GF-D8 (cell line): ENCODE results near the gene CEP85L.

Source experiments
- DNase-seq: peaks from one replicate; lab custom pipeline; 2025; lab: John Stamatoyannopoulos, UW

Gene CEP85L

DNA sequence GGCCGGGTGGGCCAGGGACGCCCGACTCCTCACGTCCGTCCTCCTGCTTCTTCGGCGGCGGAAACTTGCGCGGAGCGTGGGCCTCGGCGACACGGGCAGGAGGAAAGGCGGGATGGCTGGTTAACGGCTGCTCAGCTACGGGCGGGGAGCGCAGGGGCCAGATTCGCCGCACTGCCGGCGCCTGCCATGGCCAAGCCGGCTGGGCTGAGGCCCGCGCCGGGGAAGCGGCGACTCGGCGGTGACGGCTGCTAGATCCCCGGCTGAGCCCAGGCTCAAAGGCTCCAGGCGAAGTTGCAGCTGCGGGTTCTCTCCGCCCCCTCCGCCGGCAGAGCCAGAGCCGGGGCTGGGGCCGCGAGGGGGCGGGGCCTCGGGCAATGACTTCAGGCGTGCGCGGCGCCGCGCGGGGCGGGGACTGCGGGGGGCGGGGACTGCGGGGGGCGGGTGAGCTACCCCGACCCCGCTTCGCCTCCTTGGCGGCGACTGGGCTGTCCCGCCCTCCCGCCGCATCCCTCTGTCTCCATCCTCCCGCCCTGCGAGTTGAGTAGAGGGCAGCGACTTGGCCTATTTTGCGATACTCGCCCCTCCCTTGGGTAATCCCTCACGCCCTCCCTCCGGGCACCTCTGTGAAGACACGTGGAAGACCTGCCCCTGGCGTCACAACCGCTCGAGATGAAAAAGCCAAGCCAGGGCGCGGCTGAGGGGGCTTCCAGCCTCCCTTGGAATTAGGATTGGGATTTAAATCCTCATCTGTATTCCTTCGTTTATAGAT is at the start of gene CEP85L:
Gene CEP85L, minus strand, starts transcription at position 310 of the 769 bp plus-strand sequence. CDS start 322 bp downstream, outside the sequence.
- DNase-seq = peak; percentile 14

DNA sequence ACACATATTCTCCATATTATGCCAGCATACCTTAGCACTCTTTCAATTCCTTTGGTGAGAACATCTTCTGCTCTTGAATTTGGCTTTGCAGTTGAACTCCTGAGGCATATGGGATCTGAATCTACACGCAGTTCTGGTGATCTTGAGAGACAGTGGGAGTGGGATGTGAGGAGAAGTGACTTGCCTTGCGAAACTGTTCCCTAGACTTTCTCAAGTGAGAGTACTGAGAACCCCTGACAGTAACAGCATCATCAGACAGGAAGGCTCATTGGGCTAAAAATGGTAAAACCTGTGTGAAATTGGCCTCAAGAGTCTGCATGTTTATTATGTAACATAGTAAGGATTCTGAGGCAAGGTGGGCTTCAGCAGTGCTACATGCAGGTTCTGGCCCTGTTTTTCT is 49.1 kb upstream of the CEP85L start:
- DNase-seq = no peak

DNA sequence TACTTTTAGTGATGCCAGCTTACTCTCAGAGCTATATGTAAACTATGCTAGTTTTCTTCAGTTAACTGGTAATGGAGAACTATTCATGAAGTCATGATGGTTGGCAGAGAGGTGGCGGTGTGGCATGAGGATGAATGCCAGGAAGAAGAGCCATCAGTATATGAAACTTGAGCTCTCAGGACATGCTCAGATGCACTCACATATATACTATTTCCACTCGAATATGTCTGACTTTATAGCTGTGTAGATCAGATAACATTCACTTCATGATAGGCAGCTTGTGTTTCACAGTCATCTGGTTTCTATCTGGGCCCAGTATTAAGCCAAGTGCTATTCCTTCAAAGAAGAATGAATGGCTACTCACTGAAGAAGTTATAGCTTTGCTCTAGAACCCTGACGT is 46.2 kb upstream of the CEP85L start:
- no peak for DNase-seq

DNA sequence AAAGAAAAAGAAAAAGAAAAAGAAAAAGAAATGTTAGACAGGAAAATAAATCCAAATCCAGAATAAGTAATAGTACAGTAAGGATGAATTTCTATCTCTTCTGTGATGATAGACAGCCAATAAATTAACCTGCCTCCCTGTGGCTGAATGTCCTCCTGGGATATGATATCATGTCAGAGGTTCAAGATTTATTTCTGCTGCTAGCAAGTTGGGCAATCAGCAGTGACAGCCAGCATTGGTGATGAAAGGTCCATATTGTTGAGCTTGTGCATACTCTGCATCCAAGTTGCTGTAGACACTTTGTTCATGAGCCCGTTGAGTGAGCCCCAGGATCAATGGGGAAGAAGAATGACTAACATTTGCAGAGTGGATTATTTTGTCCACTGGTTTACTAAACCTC is 44.9 kb upstream of the CEP85L start:
- no peak for DNase-seq

DNA sequence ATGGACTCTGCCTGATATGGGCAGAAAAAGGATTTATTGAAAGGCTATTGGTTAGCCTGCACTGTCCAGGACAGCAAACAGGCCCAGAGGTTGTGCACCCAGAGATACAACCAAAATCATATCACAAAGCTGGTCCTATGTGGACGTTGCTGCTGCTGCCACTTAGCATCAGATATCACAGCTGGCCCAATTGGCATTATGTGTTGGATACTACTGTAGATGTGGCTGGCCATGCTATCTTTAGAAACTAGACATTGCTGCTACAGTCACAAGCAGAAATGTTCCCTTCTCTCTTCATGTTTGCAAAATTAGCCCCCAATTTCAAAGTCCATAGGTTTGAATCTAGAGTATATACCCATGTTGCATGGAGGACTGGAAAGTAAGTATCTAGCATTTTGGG is 42.2 kb upstream of the CEP85L start:
- DNase-seq = no peak

DNA sequence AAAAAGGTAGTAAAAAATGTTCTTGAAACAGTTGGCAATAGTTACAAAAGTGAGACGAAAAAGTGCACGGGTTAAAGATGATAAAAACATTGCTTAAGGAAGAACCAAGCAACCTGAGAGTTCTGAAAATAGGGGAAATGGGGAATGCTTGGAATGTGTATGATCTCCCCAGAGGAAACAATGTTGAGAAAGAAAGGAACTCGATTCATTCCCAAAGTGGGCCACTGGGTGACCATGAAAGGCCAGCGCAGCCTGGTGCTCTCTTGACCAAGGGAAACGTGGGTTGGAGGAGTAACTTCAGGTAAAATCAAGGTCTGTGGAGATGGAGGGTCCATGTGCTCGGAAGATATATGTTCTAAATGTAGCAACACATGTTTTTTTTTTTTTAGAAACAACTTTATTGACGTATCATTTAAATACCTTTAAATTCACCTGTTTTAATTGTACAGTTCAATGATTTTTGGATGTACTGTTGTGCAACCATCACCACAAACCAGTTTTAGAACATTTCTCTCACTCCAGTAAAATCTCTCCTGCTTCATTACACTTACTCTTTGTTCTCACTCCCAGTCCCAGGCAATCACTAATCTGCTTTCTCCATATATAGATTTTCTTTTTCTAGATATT is 34.5 kb upstream of the CEP85L start:
- DNase-seq = no peak

DNA sequence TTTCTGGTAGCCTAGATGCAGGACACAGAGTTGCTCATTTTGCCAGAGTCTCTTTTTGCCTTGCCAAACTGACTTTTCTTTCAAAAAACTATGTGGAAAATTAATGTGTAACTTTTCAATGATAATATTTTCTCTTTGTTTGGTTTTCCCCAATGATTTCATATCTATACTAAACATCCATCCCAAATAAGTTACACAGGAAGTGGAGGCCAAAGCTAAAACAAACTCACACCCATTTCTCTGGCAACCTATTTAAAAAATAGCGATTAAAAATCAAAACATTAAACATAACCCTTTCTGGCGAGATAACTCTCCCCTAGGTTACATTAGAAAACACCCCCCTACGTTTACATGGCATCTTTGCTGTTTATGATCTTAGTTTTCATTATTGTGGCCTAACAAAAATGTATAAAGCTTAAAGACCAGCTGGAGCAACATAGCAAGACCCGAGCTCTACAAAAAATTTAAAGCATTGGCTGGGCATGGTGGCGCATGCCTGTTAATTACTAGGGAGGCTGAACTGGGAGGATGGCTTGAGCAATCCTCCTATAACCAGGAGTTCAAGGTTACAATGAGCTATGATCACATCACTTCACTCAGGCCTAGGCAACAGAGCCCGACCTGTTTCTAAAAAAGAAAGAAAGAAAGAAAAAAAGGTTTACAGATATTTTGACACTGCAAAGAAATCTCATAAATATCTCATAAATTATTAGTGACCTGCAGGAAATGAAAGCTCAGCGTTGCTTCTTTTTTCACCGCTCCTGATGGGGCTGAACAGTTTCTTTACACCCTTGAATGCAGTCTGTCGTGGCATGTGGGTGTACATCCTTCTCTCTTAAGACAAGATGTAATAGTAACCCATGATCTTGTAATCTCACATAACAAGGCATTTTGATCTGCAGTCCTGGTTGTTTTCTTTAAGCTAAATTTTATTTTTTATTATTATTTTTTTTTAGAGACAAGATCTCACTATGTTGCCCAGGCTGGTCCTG is 32.8 kb upstream of the CEP85L start:
- DNase-seq = no peak

DNA sequence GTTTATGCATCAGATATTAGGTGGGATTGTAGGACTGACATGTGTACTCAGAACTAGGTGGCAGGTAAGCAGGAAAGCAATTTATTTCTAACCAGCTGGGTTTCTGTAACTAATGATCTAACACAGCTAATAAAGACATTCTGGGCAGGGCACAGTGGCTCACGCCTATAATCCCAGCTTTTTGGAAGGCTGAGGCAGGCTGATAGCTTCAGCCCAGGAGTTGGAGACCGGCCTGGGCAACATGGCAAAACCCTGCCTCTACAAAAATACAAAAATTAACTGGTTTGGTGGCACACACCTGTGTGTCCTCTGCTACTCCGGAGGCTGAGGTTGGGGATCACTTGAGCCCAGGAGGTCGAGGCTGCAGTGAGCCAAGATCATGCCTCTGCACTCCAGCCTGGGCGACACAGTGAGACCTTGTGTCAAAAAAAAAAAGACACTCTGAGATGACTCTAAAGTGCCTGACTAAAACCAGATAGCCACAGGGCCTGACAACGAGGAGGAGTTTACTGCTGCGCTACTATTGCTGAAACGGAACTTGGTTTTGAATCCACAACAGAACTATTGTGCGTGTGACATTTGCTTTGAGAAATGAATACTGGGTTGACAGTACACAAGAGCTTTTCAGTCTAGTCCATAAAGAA is 29.2 kb upstream of the CEP85L start:
- DNase-seq = no peak

DNA sequence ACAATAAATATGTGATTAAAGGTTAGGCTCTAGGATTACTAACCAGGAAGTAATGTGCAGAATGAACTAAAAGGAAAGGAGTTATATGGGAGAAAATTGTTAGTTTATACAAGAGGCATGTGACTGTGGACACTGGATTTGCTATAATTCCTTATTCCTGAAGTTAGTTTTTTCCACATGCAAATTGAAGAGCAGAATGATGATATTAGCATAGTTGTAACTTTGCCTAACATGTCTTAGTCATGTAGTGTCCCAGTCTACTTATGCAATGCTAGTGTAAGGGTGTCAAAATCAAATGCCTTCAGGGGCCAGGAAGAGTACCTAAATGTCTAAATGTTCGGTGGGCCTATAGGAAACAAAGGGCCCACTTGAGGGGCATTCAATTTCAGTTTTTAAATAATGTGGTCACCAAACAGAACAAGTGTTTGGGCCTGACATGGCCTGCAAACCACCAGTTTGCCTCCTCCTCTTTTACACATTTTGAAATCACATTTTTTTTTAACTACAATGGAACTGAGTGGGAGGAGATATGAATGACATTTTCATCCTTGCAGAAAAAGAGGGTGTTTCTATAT is 28.0 kb upstream of the CEP85L start:
- DNase-seq = no peak

DNA sequence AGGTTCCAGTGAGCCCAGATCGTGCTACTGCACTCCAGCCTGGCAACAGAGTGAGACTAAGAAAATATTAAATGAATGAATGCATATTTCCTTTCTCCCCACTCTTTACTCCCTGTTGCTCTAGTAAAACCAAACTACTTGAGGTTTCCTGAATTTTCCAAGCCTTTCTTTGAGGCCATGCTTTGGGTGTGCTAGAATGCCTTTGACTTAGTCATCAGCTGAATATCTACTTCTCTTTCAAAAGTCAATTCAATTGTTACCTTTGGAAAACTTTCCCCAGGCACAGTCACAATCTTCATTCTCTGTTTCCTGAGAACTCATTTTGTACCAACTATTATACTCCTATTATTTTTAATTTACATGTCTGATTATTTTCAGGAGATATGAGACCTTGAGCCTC is 27.5 kb upstream of the CEP85L start:
- DNase-seq = no peak

DNA sequence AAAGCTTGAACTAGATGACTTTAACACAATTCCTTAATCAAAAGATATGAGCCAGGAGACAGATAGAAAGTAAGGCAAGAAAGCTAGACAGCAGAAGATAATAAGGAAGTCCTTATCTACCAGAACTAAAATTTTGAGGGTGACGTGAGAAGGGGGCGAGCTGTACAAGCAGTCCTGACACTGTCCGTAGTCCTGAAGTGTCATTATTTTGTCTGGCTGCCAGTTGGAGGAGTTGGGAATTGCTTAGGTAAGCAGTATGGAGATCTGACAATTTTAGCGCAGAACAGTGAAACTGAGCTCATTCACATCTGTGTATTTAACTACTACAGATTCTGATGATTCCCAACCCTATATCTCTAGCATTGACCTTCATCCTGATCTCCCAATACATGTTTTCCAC is 25.8 kb upstream of the CEP85L start:
- no peak for DNase-seq

DNA sequence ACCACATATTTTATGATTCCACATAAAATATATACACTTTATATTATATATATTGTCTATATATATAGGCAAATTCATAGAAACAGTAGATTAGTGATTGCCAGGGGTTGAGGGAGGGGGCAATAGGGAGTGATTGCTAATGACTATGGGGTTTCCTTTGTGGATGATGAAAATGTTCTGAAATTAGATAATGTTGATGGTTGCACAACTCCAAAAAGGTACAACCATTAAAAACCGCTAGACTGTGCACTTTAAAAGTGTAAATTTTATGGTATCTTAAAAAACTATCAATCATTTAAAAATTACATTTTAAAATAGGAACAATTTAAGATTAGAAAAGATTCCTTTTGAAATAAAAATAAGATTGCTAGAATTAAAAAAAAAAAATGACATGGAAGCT is 23.8 kb upstream of the CEP85L start:
- DNase-seq = no peak

DNA sequence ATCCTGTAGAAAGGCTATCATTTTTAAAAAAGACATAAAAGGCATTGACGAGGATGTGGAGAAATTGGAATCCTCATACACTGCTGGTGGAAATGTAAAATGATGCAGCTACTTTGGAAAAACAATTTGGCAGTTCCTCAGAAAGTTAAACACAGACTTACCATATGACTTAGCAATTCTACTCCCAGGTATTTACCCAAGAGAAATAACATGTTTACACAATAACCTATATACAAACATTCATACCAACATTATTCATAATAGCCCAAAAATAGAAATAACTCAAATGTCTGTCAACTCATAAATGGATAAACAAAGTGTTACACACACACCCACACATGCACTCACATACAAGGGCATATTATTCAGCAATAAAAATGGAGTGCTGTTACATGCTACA is 23.4 kb upstream of the CEP85L start:
- DNase-seq = no peak

DNA sequence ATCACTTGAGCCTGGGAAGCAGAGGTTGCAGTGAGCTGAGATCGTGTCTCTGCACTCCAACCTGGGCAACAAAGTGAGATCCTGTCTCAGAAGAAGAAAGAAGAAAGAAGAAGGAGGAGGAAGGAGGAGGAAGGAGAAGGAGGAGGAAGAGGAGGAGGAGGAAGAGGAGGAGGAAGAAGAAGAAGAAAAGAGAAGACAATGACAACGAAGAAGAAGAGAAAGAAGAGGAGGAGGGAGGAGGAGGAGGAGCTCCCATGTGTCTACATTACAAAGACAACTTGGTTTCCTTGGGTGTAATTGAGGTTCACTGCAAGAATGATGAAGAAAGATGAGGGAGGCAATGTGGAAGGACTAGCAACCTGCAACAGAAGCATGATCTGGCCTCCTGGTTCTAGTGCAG is 21.3 kb upstream of the CEP85L start:
- DNase-seq = no peak

DNA sequence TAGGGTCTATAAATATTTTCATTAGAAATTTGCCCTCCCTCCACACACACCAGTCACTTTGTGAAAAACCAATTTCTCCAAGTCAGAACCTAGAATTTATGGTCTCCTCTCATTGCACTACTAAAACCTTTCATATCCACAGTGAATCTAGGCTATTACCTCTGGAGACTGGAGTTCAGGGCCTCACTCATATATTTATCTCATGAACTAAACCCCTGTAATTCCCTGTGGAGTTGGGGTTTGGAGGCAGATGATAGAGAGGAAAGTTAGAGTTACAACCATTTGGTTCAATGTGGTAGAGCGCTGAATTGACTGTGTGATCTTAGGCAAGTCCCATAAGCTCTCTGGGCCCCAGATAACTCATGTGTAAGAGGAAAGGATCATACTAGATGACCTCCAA is 18.2 kb upstream of the CEP85L start:
- no peak for DNase-seq

DNA sequence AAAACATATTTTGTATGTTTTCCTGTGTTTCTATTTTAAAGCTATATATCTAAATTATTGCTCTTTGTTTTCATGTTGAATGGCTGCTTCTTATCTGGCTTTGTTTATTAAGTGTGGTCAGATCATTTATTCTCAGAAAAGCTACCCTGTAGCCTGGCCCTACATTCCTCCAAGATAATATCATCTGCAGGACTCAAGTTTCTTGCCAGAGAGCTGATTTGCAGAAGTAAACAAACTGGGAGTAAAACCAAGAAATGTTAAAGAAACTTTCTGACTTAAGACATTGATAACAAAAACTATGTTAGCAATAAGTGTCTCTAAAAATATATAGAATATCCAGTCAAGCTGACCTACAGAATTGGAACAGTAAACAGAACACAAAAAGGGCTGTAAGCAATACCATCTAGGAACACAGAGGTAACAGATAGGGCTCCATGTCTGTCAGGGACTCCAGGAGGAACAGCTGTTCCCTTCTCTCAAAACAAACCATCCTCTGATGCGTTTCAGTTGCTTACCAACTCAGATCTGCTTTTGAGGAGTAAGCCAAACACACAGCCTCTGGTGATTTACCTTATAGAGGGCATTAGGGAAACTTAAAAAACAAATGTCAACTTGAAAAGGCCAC is 17.5 kb upstream of the CEP85L start:
- no peak for DNase-seq

DNA sequence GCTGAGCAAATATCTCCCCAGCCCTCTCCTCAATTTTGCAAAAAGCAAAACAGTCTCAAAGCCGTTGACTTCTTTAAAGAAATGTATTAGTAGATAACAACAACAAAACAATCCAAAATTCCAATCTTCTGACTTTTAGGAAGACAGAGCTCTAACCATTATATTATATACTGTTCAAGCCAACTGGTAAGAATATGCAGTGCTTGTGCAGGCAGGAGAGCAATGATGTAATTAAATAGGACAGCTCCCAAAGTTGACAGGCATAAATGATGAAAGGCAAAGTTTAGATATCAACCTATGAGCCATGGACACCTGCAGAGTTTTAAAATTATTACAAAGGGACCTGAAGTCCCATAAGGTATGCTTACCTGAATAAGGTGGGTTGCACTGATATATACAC is 16.6 kb upstream of the CEP85L start:
- no peak for DNase-seq

DNA sequence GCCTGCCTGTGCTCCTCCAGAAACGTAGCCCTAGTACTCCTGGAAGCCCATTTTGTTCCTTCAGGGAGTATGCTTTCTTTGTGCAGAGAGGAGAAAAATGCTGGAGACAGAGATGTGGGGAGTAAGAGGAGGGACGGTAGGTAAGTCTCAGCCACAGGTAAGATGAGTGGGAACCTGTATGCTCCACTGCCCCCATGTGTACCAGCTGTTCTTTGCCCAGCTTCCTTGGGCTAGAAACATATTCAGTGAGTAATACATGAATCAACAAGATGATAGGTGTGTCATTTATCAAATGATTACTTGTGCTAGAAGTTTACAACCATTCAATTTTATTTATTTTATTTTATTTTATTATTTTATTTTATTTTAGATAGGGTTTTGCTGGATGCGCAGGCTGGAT is 13.6 kb upstream of the CEP85L start:
- DNase-seq = no peak

DNA sequence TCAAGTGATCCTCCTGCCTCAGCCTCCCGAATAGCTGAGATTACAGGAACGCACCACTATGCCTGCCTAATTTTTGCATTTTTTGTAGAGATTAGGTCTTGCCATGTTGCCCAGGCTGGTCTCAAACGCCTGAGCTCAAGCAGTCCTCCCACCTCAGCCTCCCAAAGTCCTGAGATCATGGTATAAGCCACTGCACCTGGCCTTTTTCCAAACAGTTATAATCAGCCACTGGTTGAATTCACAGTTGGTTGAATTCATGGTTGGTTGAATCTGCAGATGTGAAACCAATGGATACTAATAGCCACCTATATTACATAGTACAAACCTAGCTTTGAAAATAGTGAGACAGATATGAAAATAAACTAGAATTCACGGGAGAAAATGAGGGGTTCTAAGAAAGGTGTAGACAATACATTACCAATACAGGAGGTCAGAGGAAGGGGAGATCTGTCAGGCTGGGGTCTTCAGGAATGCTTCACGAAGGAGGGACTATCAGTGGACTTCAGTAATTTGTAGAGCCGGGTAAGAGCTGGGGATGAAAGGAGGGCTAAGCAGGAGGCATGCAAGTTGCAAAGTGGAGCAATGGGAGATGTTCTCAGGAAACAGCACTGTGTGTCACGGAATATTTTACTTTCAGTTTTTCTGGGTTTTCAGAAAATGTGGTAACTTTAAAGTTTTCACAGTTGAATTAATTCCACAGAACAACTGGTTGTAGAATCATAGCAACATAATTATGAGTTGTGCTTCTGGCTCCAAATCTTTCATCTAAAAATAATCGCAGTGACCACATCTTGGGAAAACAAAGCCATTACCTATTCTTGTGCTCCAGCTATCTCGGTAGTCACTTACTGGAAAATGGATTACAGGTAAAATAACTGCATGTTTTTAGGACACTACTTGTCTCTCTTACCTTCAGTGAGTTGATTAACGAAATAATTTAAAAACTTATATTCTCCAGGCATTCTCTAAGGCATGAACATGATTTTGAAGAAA is 12.9 kb upstream of the CEP85L start:
- no peak for DNase-seq

DNA sequence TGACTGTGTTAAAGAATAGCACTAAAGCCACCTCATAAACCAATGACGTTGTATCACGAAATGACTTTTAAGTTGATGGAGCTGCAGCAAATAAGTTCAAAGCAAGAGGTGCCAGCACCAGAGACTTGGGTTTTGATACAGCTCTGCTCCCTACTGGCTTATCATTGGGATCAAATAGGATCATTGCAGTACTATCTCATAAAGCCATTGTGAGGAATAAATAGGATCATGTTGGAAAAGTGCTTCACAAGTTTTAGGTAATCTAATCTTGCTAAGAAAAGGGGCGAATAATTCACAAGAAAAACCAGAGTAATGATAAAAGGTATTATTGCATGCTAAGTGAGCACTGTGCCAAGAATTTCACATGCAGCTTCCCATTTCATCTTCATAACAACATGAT is 10.4 kb upstream of the CEP85L start:
- no peak for DNase-seq
